HS-5 (cell line): ENCODE data around the gene TGFBR2.
"Not testable (repeated sequence)": the region's sequence is repeated elsewhere in the genome, so short reads cannot be mapped to it uniquely, and the experiment has no call there.

Source experiments
- DNase-seq: peaks from one replicate; pipeline ENCODE4 v3.0.0-alpha.2; 2012; ENCODE audit warnings: low read depth

TGFBR2 gene

GRCh38 chr3:30619318-30619717 lies 12.9 kb downstream of the TGFBR2 start:
- no peak for DNase-seq

GRCh38 chr3:30620402-30621360 lies 14.3 kb downstream of the TGFBR2 start:
- DNase-seq, result no peak

GRCh38 chr3:30621576-30621975 lies 15.2 kb downstream of the TGFBR2 start:
- DNase-seq, result no peak

GRCh38 chr3:30622047-30622545 lies 15.7 kb downstream of the TGFBR2 start:
- DNase-seq, result no peak

- no peak for DNase-seq
Observed at GRCh38 chr3:30622790-30623189, 16.4 kb downstream of the TGFBR2 start.

GRCh38 chr3:30623351-30623750 lies 16.9 kb downstream of the TGFBR2 start:
- no peak for DNase-seq

- DNase-seq, result not testable (repeated sequence)
Observed at GRCh38 chr3:30624480-30624879, 18.1 kb downstream of the TGFBR2 start.

GRCh38 chr3:30625541-30626438 lies 19.4 kb downstream of the TGFBR2 start:
- no peak for DNase-seq

- DNase-seq, result no peak
Observed at GRCh38 chr3:30626443-30627180, 20.2 kb downstream of the TGFBR2 start.

- no peak for DNase-seq
Observed at GRCh38 chr3:30628205-30628900, 22.0 kb downstream of the TGFBR2 start.

GRCh38 chr3:30628901-30629590 lies 22.6 kb downstream of the TGFBR2 start:
- DNase-seq, result no peak

- no peak for DNase-seq
Observed at GRCh38 chr3:30629746-30630145, 23.3 kb downstream of the TGFBR2 start.

- DNase-seq, result no peak
Observed at GRCh38 chr3:30630238-30631030, 24.0 kb downstream of the TGFBR2 start.

GRCh38 chr3:30631243-30631904 lies 25.0 kb downstream of the TGFBR2 start:
- no peak for DNase-seq

GRCh38 chr3:30632065-30632464 lies 25.7 kb downstream of the TGFBR2 start:
- DNase-seq, result no peak

GRCh38 chr3:30632521-30632920 lies 26.1 kb downstream of the TGFBR2 start:
- DNase-seq, result no peak

GRCh38 chr3:30633718-30634117 lies 27.3 kb downstream of the TGFBR2 start:
- no peak for DNase-seq

- no peak for DNase-seq
Observed at GRCh38 chr3:30634761-30635735, 28.6 kb downstream of the TGFBR2 start.
